Hematopoietic multipotent progenitor cell treated with erythropoietin and hydrocortisone succinate and interleukin-3 and kit ligand, for 4 days (in vitro differentiated cells): Measurements from ENCODE around the gene BOD1L1.
"Not testable (repeated sequence)": the region's sequence is repeated elsewhere in the genome, so short reads cannot be mapped to it uniquely, and the experiment has no call there.

ENCODE experiments used
- DNase-seq: peaks from one replicate; pipeline ENCODE4 v3.0.0-alpha.2; 2015

Gene BOD1L1

GRCh38 chr4:13618212-13618806 is 9.2 kb downstream of the BOD1L1 start:
- no peak for DNase-seq

GRCh38 chr4:13617801-13618200 is 9.7 kb downstream of the BOD1L1 start:
- DNase-seq = no peak

GRCh38 chr4:13616597-13616996 is 10.9 kb downstream of the BOD1L1 start:
- no peak for DNase-seq

- peak; percentile 61 for DNase-seq
Observed at GRCh38 chr4:13615161-13615560, 12.4 kb downstream of the BOD1L1 start.

GRCh38 chr4:13612569-13612968 is 15.0 kb downstream of the BOD1L1 start:
- DNase-seq = no peak

- no peak for DNase-seq
Observed at GRCh38 chr4:13611283-13611842, 16.2 kb downstream of the BOD1L1 start.

GRCh38 chr4:13605330-13605729 is 22.2 kb downstream of the BOD1L1 start:
- no peak for DNase-seq

- no peak for DNase-seq
Observed at GRCh38 chr4:13601848-13602247, 25.7 kb downstream of the BOD1L1 start.

- DNase-seq = no peak
Observed at GRCh38 chr4:13601048-13601447, 26.5 kb downstream of the BOD1L1 start.

GRCh38 chr4:13599159-13599558 is 28.4 kb downstream of the BOD1L1 start:
- peak; percentile 4 for DNase-seq

- no peak for DNase-seq
Observed at GRCh38 chr4:13597604-13598003, 29.9 kb downstream of the BOD1L1 start.

GRCh38 chr4:13597141-13597540 is 30.4 kb downstream of the BOD1L1 start:
- no peak for DNase-seq

- DNase-seq = no peak
Observed at GRCh38 chr4:13592220-13592619, 35.3 kb downstream of the BOD1L1 start.

GRCh38 chr4:13590766-13591165 is 36.8 kb downstream of the BOD1L1 start:
- DNase-seq = no peak

- no peak for DNase-seq
Observed at GRCh38 chr4:13588954-13589353, 38.6 kb downstream of the BOD1L1 start.

GRCh38 chr4:13584481-13584880 is 43.0 kb downstream of the BOD1L1 start:
- DNase-seq = no peak

- DNase-seq = peak; percentile 72
Observed at GRCh38 chr4:13580036-13580435, 47.5 kb downstream of the BOD1L1 start.

- DNase-seq = no peak
Observed at GRCh38 chr4:13577660-13578059, 49.9 kb downstream of the BOD1L1 start.

- no peak for DNase-seq
Observed at GRCh38 chr4:13570916-13571315, 56.6 kb downstream of the BOD1L1 start.

GRCh38 chr4:13567125-13567524 is 60.4 kb downstream of the BOD1L1 start:
- no peak for DNase-seq

GRCh38 chr4:13562876-13563275 is 64.6 kb downstream of the BOD1L1 start:
- no peak for DNase-seq

GRCh38 chr4:13561673-13562072 is 65.9 kb downstream of the BOD1L1 start:
- no peak for DNase-seq

- not testable (repeated sequence) for DNase-seq
Observed at GRCh38 chr4:13560111-13560510, 67.4 kb downstream of the BOD1L1 start.

GRCh38 chr4:13559413-13559812 is 68.1 kb downstream of the BOD1L1 start:
- no peak for DNase-seq

- no peak for DNase-seq
Observed at GRCh38 chr4:13558881-13559280, 68.6 kb downstream of the BOD1L1 start.
